GM23338 (cell line): ENCODE data around the gene FRY. TPM values are rescaled to one million over a fixed set of nuclear protein-coding genes. Genes with fewer than 3 reads are reported as not detected.

Experiments
- EZH2 ChIP-seq: fragments of 200-600 bp; sonication (generic); IDR thresholded peaks from one replicate; pipeline ENCODE4 v1.8.0; 2017; ENCODE audit warnings: antibody characterized with exemption, mild to moderate bottlenecking, low read depth; ENCODE audit not compliant: unreplicated experiment
- JUNB ChIP-seq: IDR thresholded peaks from one replicate; pipeline ENCODE4 v1.6.1; 2016; ENCODE audit warnings: antibody characterized with exemption; ENCODE audit not compliant: unreplicated experiment
- NANOG ChIP-seq: IDR thresholded peaks from 2 replicates; pipeline ENCODE4 v1.6.1; 2016; ENCODE audit warnings: antibody characterized with exemption, borderline replicate concordance
- POLR2AphosphoS5 ChIP-seq: IDR thresholded peaks from 2 replicates; pipeline ENCODE4 v1.6.1; 2016; ENCODE audit warnings: antibody characterized with exemption, low read depth
- polyA plus RNA-seq: library from polyadenylated mRNA; unstranded; fragments of >200 nt; fragmentation: Nextera tagmentation; extraction: Ambion mirVana; gene quantifications from 2 replicates; pipeline ENCODE4 v1.2.1, GENCODE V29; 2016
- total RNA-seq: library from RNA; depleted of rRNA; stranded (reverse); fragments of >200 nt; shearing (Covaris generic); gene quantifications from 2 replicates; pipeline ENCODE4 v1.2.3, GENCODE V29; 2014
- TF ChIP-seq, protein P1 (sequence below): fragments of 250-450 bp; sonication (Bioruptor Pico); IDR thresholded peaks from 2 replicates; pipeline ENCODE4 v1.5.0; 2020; ENCODE audit warnings: mild to moderate bottlenecking, moderate library complexity
- TF ChIP-seq, protein P2 (sequence below): IDR thresholded peaks from one replicate; pipeline ENCODE4 v1.6.1; 2018; ENCODE audit warnings: antibody characterized with exemption; ENCODE audit not compliant: unreplicated experiment
- TF ChIP-seq, protein P3 (sequence below), 2 experiments: fragments of 200-600 bp in 1 of 2; sonication (generic) in 1 of 2; conservative IDR thresholded peaks; 2 replicates each; pipeline versions ENCODE4 v1.5.1 to v1.6.1; 2016 to 2017; ENCODE audit warnings: antibody characterized with exemption in 2 of 2, low read depth in 2 of 2, mild to moderate bottlenecking in 2 of 2, moderate library complexity in 1 of 2

The FRY gene
- total and polyA plus RNA-seq, 2 experiments from 2014 or later: 2.4 to 10.1 TPM

DNA sequence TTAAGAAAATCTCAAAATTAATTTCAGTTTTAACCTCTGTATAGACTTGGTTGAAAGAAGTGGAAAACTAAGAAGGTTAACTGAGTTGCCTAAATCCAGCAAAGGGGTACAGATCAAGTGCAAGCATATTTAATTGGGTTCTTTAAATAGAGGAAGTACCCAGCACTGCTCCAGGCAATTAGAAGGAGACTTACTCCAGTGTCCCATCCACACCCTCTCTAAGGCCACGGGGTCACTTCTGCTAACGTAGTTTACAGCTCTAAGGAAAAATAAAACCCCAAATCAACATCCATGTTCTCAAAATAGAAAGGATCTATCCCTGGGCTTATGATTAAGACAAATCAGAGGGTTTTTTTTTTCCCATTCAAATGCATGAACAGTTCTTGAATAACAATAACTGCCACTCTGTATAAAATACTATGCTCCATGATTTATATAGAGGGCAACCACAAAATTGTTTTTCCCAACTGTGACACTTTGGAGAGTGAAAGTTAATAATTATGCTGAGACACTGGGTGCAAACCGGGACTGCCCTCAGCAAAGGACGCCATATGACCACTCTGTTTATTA, 4.6 kb downstream of the FRY start (continued):
- TF ChIP-seq, protein P1, sequence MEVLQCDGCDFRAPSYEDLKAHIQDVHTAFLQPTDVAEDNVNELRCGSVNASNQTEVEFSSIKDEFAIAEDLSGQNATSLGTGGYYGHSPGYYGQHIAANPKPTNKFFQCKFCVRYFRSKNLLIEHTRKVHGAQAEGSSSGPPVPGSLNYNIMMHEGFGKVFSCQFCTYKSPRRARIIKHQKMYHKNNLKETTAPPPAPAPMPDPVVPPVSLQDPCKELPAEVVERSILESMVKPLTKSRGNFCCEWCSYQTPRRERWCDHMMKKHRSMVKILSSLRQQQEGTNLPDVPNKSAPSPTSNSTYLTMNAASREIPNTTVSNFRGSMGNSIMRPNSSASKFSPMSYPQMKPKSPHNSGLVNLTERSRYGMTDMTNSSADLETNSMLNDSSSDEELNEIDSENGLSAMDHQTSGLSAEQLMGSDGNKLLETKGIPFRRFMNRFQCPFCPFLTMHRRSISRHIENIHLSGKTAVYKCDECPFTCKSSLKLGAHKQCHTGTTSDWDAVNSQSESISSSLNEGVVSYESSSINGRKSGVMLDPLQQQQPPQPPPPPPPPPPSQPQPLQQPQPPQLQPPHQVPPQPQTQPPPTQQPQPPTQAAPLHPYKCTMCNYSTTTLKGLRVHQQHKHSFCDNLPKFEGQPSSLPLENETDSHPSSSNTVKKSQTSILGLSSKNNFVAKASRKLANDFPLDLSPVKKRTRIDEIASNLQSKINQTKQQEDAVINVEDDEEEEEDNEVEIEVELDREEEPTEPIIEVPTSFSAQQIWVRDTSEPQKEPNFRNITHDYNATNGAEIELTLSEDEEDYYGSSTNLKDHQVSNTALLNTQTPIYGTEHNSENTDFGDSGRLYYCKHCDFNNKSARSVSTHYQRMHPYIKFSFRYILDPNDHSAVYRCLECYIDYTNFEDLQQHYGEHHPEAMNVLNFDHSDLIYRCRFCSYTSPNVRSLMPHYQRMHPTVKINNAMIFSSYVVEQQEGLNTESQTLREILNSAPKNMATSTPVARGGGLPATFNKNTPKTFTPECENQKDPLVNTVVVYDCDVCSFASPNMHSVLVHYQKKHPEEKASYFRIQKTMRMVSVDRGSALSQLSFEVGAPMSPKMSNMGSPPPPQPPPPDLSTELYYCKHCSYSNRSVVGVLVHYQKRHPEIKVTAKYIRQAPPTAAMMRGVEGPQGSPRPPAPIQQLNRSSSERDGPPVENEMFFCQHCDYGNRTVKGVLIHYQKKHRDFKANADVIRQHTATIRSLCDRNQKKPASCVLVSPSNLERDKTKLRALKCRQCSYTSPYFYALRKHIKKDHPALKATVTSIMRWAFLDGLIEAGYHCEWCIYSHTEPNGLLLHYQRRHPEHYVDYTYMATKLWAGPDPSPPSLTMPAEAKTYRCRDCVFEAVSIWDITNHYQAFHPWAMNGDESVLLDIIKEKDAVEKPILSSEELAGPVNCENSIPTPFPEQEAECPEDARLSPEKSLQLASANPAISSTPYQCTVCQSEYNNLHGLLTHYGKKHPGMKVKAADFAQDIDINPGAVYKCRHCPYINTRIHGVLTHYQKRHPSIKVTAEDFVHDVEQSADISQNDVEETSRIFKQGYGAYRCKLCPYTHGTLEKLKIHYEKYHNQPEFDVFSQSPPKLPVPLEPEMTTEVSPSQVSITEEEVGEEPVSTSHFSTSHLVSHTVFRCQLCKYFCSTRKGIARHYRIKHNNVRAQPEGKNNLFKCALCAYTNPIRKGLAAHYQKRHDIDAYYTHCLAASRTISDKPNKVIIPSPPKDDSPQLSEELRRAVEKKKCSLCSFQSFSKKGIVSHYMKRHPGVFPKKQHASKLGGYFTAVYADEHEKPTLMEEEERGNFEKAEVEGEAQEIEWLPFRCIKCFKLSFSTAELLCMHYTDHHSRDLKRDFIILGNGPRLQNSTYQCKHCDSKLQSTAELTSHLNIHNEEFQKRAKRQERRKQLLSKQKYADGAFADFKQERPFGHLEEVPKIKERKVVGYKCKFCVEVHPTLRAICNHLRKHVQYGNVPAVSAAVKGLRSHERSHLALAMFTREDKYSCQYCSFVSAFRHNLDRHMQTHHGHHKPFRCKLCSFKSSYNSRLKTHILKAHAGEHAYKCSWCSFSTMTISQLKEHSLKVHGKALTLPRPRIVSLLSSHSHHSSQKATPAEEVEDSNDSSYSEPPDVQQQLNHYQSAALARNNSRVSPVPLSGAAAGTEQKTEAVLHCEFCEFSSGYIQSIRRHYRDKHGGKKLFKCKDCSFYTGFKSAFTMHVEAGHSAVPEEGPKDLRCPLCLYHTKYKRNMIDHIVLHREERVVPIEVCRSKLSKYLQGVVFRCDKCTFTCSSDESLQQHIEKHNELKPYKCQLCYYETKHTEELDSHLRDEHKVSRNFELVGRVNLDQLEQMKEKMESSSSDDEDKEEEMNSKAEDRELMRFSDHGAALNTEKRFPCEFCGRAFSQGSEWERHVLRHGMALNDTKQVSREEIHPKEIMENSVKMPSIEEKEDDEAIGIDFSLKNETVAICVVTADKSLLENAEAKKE (CRISPR knock-in tag): no peak
- TF ChIP-seq, protein P2, sequence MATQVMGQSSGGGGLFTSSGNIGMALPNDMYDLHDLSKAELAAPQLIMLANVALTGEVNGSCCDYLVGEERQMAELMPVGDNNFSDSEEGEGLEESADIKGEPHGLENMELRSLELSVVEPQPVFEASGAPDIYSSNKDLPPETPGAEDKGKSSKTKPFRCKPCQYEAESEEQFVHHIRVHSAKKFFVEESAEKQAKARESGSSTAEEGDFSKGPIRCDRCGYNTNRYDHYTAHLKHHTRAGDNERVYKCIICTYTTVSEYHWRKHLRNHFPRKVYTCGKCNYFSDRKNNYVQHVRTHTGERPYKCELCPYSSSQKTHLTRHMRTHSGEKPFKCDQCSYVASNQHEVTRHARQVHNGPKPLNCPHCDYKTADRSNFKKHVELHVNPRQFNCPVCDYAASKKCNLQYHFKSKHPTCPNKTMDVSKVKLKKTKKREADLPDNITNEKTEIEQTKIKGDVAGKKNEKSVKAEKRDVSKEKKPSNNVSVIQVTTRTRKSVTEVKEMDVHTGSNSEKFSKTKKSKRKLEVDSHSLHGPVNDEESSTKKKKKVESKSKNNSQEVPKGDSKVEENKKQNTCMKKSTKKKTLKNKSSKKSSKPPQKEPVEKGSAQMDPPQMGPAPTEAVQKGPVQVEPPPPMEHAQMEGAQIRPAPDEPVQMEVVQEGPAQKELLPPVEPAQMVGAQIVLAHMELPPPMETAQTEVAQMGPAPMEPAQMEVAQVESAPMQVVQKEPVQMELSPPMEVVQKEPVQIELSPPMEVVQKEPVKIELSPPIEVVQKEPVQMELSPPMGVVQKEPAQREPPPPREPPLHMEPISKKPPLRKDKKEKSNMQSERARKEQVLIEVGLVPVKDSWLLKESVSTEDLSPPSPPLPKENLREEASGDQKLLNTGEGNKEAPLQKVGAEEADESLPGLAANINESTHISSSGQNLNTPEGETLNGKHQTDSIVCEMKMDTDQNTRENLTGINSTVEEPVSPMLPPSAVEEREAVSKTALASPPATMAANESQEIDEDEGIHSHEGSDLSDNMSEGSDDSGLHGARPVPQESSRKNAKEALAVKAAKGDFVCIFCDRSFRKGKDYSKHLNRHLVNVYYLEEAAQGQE: no peak
- TF ChIP-seq POLR2AphosphoS5 (no peak), EZH2 (no peak), JUNB (no peak), NANOG (no peak)
- TF ChIP-seq, protein P3, sequence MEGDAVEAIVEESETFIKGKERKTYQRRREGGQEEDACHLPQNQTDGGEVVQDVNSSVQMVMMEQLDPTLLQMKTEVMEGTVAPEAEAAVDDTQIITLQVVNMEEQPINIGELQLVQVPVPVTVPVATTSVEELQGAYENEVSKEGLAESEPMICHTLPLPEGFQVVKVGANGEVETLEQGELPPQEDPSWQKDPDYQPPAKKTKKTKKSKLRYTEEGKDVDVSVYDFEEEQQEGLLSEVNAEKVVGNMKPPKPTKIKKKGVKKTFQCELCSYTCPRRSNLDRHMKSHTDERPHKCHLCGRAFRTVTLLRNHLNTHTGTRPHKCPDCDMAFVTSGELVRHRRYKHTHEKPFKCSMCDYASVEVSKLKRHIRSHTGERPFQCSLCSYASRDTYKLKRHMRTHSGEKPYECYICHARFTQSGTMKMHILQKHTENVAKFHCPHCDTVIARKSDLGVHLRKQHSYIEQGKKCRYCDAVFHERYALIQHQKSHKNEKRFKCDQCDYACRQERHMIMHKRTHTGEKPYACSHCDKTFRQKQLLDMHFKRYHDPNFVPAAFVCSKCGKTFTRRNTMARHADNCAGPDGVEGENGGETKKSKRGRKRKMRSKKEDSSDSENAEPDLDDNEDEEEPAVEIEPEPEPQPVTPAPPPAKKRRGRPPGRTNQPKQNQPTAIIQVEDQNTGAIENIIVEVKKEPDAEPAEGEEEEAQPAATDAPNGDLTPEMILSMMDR (conservative IDR thresholded peaks at IDR 0.05; ENCODE audit: low read depth in 2 of 2): no peak
